GM12892 (cell line): ENCODE measurements around the gene CAPN3.

Experiments used
- DNase-seq: peaks from one replicate; pipeline ENCODE4 v3.0.0; 2011; ENCODE audit not compliant: insufficient read length
- FAIRE-seq: peaks from 2 replicates; lab custom pipeline; 2011; peaks lifted over from hg19 to GRCh38; lab: Jason Lieb, UNC
- POLR2A ChIP-seq: IDR thresholded peaks from 2 replicates; pipeline ENCODE4 v1.6.1; 2011; ENCODE audit warnings: low read depth, low read length, control low read depth
- POLR2AphosphoS5 ChIP-seq: IDR thresholded peaks from 2 replicates; pipeline ENCODE4 v1.6.1; 2011; ENCODE audit warnings: low read depth, low read length, control low read depth
- TAF1 ChIP-seq: IDR thresholded peaks from 2 replicates; pipeline ENCODE4 v1.6.1; 2011; ENCODE audit warnings: low read depth, mild to moderate bottlenecking, control low read depth, low read length, borderline replicate concordance

Gene CAPN3

GRCh38 chr15:42360535-42361112 lies 1.3 kb downstream of the CAPN3 start:
- DNase-seq (no peak), FAIRE-seq (no peak)
- TF ChIP-seq POLR2AphosphoS5: no peak
- TF ChIP-seq TAF1: no peak
- TF ChIP-seq POLR2A: no peak

- FAIRE-seq: no peak
- DNase-seq: no peak
- no peak for TF ChIP-seq POLR2A
- no peak for TF ChIP-seq TAF1
- TF ChIP-seq POLR2AphosphoS5: no peak
Observed at GRCh38 chr15:42363487-42363886, 4.2 kb downstream of the CAPN3 start.

GRCh38 chr15:42363942-42364341 lies 4.6 kb downstream of the CAPN3 start:
- no peak for DNase-seq
- no peak for TF ChIP-seq TAF1
- TF ChIP-seq POLR2A: no peak
- TF ChIP-seq POLR2AphosphoS5: no peak
- no peak for FAIRE-seq

GRCh38 chr15:42364529-42364928 lies 5.2 kb downstream of the CAPN3 start:
- TF ChIP-seq POLR2AphosphoS5: no peak
- no peak for FAIRE-seq
- no peak for DNase-seq

GRCh38 chr15:42365921-42366550 lies 6.7 kb downstream of the CAPN3 start:
- FAIRE-seq (no peak), DNase-seq (no peak)
- TF ChIP-seq POLR2A (no peak), POLR2AphosphoS5 (no peak), TAF1 (no peak)

GRCh38 chr15:42367041-42367440 lies 7.7 kb downstream of the CAPN3 start:
- TF ChIP-seq POLR2A (no peak), TAF1 (no peak), POLR2AphosphoS5 (no peak)
- no peak for DNase-seq
- no peak for FAIRE-seq

- TF ChIP-seq TAF1 (no peak), POLR2AphosphoS5 (no peak), POLR2A (no peak)
- FAIRE-seq: no peak
- DNase-seq: no peak
Observed at GRCh38 chr15:42368096-42368495, 8.8 kb downstream of the CAPN3 start.

GRCh38 chr15:42371096-42371495 lies 11.8 kb downstream of the CAPN3 start:
- FAIRE-seq: no peak
- no peak for DNase-seq
- no peak for TF ChIP-seq POLR2A
- no peak for TF ChIP-seq TAF1
- no peak for TF ChIP-seq POLR2AphosphoS5

- no peak for DNase-seq
Observed at GRCh38 chr15:42373274-42373673, 14.0 kb downstream of the CAPN3 start.

GRCh38 chr15:42373936-42374335 lies 14.6 kb downstream of the CAPN3 start:
- TF ChIP-seq TAF1: no peak
- no peak for TF ChIP-seq POLR2A
- TF ChIP-seq POLR2AphosphoS5: no peak
- FAIRE-seq (no peak), DNase-seq (no peak)

More at GRCh38 chr15:42373274-42373673, 14.0 kb downstream of the CAPN3 start:
- no peak for TF ChIP-seq POLR2A
- FAIRE-seq: no peak

- DNase-seq (no peak), FAIRE-seq (no peak)
- no peak for TF ChIP-seq TAF1
- no peak for TF ChIP-seq POLR2AphosphoS5
- no peak for TF ChIP-seq POLR2A
Observed at GRCh38 chr15:42374810-42375209, 15.5 kb downstream of the CAPN3 start.

- DNase-seq (no peak), FAIRE-seq (no peak)
- TF ChIP-seq POLR2AphosphoS5 (no peak), POLR2A (no peak), TAF1 (no peak)
Observed at GRCh38 chr15:42375252-42375651, 16.0 kb downstream of the CAPN3 start.
